WTC11 (cell line): ENCODE data around the gene CD69. TPM values are rescaled to one million over a fixed set of nuclear protein-coding genes. Genes with fewer than 3 reads are reported as not detected.

Experiments
- ATAC-seq: fragments of 200-7000 bp; cut with Tn5 transposase; 2 replicates; pipeline ENCODE4 v1.10.0; 2021; ENCODE audit warnings: mild to moderate bottlenecking, moderate library complexity
- CTCF ChIA-PET: fragments of 300-600 bp; sonication (Branson Sonifier 250); formaldehyde crosslinking; loops from one replicate; lab custom pipeline; 2021; ENCODE audit warnings: antibody characterized with exemption; lab: Charles Lee
- POLR2A ChIA-PET: fragments of 350-600 bp; sonication (Branson Sonifier 250); formaldehyde crosslinking; loops from one replicate; lab custom pipeline; 2021; ENCODE audit warnings: antibody characterized with exemption; lab: Charles Lee
- DNase-seq: peaks from one replicate; pipeline ENCODE4 v3.0.0; 2021; ENCODE audit warnings: low spot score
- H3K27ac Mint-ChIP-seq: 2 replicates; pipeline ENCODE4 v1.8.0; 2021; ENCODE audit warnings: mixed read lengths
- H3K27me3 Mint-ChIP-seq: 2 replicates; pipeline ENCODE4 v1.8.0; 2021; ENCODE audit warnings: low read depth, mild to moderate bottlenecking, moderate library complexity, mixed read lengths
- H3K36me3 Mint-ChIP-seq: 2 replicates; pipeline ENCODE4 v1.8.0; 2021; ENCODE audit warnings: mixed read lengths
- H3K4me1 Mint-ChIP-seq: 2 replicates; pipeline ENCODE4 v1.8.0; 2022; ENCODE audit warnings: mixed read lengths
- H3K4me3 Mint-ChIP-seq: 2 replicates; pipeline ENCODE4 v1.8.0; 2021; ENCODE audit warnings: mild to moderate bottlenecking, moderate library complexity, mixed read lengths
- H3K9me3 Mint-ChIP-seq: 2 replicates; pipeline ENCODE4 v1.8.0; 2021; ENCODE audit warnings: mixed read lengths
- CREM ChIP-seq: sonication (generic); formaldehyde crosslinking; IDR thresholded peaks from 2 replicates; pipeline ENCODE4 v1.8.1; 2022; ENCODE audit warnings: mild to moderate bottlenecking, missing genetic modification reagents, moderate library complexity
- ELF4 ChIP-seq: sonication (generic); formaldehyde crosslinking; IDR thresholded peaks from 2 replicates; pipeline ENCODE4 v1.8.1; 2022; ENCODE audit warnings: low read depth, mild to moderate bottlenecking, moderate library complexity, missing genetic modification reagents
- ESRRA ChIP-seq: sonication (generic); formaldehyde crosslinking; IDR thresholded peaks from 2 replicates; pipeline ENCODE4 v1.8.1; 2022; ENCODE audit warnings: mild to moderate bottlenecking, missing genetic modification reagents, borderline replicate concordance
- HMGA2 ChIP-seq: fragments of 250-450 bp; sonication (Bioruptor Pico); IDR thresholded peaks from 2 replicates; pipeline ENCODE4 v1.4.0; 2021; ENCODE audit warnings: mild to moderate bottlenecking, moderate library complexity
- NFE2L1 ChIP-seq: sonication (generic); formaldehyde crosslinking; IDR thresholded peaks from 2 replicates; pipeline ENCODE4 v1.8.1; 2023; ENCODE audit warnings: missing genetic modification reagents
- NR2C2 ChIP-seq: sonication (generic); formaldehyde crosslinking; IDR thresholded peaks from 2 replicates; pipeline ENCODE4 v1.8.0; 2022; ENCODE audit warnings: mild to moderate bottlenecking, missing genetic modification reagents
- SMAD4 ChIP-seq: sonication (generic); formaldehyde crosslinking; IDR thresholded peaks from 2 replicates; pipeline ENCODE4 v1.8.0; 2022; ENCODE audit warnings: mild to moderate bottlenecking, missing genetic modification reagents
- total RNA-seq: library from RNA; stranded (reverse); gene quantifications from 3 replicates; pipeline ENCODE4 v1.2.3, GENCODE V29; 2021
- TF ChIP-seq, protein P1 (sequence below): sonication (generic); formaldehyde crosslinking; IDR thresholded peaks from 2 replicates; pipeline ENCODE4 v1.8.1; 2023; ENCODE audit warnings: mild to moderate bottlenecking, missing genetic modification reagents, moderate library complexity
- TF ChIP-seq, protein P2 (sequence below): sonication (generic); formaldehyde crosslinking; conservative IDR thresholded peaks from 2 replicates; pipeline ENCODE4 v1.8.1; 2023; ENCODE audit warnings: mild to moderate bottlenecking, low read depth, missing genetic modification reagents, moderate library complexity
- TF ChIP-seq, protein P3 (sequence below): fragments of 250-450 bp; sonication (Bioruptor Pico); IDR thresholded peaks from 2 replicates; pipeline ENCODE4 v1.9.0; 2021; ENCODE audit warnings: mild to moderate bottlenecking, borderline replicate concordance
- TF ChIP-seq, protein P4 (sequence below): fragments of 250-450 bp; sonication (Bioruptor Pico); conservative IDR thresholded peaks from 2 replicates; pipeline ENCODE4 v1.9.0; 2021; ENCODE audit warnings: mild to moderate bottlenecking

The CD69 gene
- total RNA-seq, 1 experiment from 2014 or later = 0.42 TPM

DNA sequence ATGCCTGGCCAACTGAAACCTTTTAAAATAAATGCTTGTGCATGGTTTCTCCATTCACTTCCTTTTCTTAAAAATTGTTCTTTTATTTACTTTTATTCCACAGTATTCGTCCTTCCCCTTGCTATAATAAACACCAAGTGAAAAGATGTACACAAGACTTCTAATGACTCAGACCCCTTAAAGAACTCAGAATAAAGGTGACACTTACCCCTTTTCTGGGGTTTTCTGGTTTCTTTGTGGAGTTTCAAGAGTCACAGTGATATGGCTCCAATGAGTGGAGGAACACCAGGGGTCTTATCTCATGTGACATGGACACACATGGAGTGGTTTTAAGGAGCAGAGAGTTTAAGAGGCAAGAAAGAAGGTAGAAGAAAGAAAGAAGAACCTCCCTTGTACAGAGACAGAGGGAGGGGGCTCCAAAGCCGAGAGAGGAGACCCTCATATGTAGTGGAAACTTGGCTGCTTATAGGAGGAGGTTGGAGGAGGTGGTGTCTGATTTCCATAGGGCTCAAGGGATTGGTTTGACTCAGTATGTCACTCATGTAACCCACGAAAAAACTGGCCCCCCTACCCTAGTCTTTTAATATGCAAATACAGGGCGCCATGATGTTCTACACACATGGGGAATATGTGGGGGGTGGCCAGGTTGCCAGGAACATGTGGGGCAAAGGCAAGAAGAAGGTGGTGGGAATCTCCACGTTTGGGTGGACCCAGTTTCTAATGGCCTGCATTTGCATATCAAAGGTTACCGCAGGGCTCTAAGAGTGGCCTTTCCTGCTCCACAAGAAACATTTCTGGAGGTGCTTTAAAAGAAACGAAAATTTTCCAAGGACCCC is 22.1 kb upstream of the CD69 start:
- ATAC-seq (peak; percentile 88), DNase-seq (peak; percentile 23)
- H3K4me1 Mint-ChIP-seq = peaks cover 51% of the 10 kb centered on the region
- no peak overlapping the region for H3K4me3 Mint-ChIP-seq
- H3K27ac Mint-ChIP-seq = peak overlapping the region; percentile 33
- H3K9me3 Mint-ChIP-seq = peaks cover 34% of the 10 kb centered on the region
- ChIA-PET POLR2A (no interaction called here), CTCF (interaction anchor here (0.6 to 2.2 kb wide), 4 partner anchors 15 to 363 kb away, joined by 3 to 8 read pairs (median 5); no protein-coding TSS in a partner anchor)
- peaks cover 7% of the 10 kb centered on the region; the same call in 1 of the 2 replicates for H3K36me3 Mint-ChIP-seq
- H3K27me3 Mint-ChIP-seq = no peaks in the 10 kb centered on the region
- TF ChIP-seq, protein P1, sequence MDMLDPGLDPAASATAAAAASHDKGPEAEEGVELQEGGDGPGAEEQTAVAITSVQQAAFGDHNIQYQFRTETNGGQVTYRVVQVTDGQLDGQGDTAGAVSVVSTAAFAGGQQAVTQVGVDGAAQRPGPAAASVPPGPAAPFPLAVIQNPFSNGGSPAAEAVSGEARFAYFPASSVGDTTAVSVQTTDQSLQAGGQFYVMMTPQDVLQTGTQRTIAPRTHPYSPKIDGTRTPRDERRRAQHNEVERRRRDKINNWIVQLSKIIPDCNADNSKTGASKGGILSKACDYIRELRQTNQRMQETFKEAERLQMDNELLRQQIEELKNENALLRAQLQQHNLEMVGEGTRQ (CRISPR knock-in tag) = no peak
- TF ChIP-seq ESRRA (no peak), SMAD4 (CRISPR knock-in tag) (no peak), NFE2L1 (CRISPR knock-in tag) (no peak), HMGA2 (CRISPR knock-in tag) (no peak)

DNA sequence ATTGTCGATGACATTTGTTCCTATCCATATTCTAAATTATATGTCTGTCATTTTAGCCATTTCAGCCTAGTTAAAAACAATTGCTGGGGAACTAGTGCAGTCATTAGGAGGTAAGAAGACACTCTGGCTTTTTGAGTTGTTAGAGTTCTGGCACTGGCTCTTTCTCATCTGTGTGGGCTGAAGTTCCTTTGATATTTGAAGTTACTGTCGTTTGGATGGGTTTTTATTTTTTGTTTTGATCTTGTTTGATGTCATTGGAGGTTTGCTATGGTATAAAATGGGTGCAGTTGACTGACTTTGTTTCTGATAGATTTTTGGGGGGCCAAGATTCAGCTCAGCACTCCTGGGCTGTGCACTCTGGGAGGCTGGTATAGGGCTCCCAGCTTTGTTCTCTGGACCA is 20.7 kb upstream of the CD69 start:
- no peak overlapping the region for H3K27ac Mint-ChIP-seq
- no peaks in the 10 kb centered on the region for H3K27me3 Mint-ChIP-seq
- no peak for ATAC-seq
- DNase-seq = no peak
- CTCF ChIA-PET = interaction anchor here (1.1 kb wide), 2 partner anchors 16 to 31 kb away, joined by 3 read pairs; no protein-coding TSS in a partner anchor
- peaks cover 48% of the 10 kb centered on the region for H3K4me1 Mint-ChIP-seq
- POLR2A ChIA-PET = interaction anchor here (0.6 kb wide), 1 partner anchor 12 kb away, joined by 3 read pairs; no protein-coding TSS in a partner anchor
- no peak overlapping the region for H3K4me3 Mint-ChIP-seq
- TF ChIP-seq, protein P2, sequence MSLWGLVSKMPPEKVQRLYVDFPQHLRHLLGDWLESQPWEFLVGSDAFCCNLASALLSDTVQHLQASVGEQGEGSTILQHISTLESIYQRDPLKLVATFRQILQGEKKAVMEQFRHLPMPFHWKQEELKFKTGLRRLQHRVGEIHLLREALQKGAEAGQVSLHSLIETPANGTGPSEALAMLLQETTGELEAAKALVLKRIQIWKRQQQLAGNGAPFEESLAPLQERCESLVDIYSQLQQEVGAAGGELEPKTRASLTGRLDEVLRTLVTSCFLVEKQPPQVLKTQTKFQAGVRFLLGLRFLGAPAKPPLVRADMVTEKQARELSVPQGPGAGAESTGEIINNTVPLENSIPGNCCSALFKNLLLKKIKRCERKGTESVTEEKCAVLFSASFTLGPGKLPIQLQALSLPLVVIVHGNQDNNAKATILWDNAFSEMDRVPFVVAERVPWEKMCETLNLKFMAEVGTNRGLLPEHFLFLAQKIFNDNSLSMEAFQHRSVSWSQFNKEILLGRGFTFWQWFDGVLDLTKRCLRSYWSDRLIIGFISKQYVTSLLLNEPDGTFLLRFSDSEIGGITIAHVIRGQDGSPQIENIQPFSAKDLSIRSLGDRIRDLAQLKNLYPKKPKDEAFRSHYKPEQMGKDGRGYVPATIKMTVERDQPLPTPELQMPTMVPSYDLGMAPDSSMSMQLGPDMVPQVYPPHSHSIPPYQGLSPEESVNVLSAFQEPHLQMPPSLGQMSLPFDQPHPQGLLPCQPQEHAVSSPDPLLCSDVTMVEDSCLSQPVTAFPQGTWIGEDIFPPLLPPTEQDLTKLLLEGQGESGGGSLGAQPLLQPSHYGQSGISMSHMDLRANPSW (CRISPR knock-in tag) = no peak
- TF ChIP-seq SMAD4 (CRISPR knock-in tag) (no peak), ESRRA (no peak), CREM (CRISPR knock-in tag) (no peak), NR2C2 (CRISPR knock-in tag) (no peak), ELF4 (CRISPR knock-in tag) (no peak)
- TF ChIP-seq, protein P3, sequence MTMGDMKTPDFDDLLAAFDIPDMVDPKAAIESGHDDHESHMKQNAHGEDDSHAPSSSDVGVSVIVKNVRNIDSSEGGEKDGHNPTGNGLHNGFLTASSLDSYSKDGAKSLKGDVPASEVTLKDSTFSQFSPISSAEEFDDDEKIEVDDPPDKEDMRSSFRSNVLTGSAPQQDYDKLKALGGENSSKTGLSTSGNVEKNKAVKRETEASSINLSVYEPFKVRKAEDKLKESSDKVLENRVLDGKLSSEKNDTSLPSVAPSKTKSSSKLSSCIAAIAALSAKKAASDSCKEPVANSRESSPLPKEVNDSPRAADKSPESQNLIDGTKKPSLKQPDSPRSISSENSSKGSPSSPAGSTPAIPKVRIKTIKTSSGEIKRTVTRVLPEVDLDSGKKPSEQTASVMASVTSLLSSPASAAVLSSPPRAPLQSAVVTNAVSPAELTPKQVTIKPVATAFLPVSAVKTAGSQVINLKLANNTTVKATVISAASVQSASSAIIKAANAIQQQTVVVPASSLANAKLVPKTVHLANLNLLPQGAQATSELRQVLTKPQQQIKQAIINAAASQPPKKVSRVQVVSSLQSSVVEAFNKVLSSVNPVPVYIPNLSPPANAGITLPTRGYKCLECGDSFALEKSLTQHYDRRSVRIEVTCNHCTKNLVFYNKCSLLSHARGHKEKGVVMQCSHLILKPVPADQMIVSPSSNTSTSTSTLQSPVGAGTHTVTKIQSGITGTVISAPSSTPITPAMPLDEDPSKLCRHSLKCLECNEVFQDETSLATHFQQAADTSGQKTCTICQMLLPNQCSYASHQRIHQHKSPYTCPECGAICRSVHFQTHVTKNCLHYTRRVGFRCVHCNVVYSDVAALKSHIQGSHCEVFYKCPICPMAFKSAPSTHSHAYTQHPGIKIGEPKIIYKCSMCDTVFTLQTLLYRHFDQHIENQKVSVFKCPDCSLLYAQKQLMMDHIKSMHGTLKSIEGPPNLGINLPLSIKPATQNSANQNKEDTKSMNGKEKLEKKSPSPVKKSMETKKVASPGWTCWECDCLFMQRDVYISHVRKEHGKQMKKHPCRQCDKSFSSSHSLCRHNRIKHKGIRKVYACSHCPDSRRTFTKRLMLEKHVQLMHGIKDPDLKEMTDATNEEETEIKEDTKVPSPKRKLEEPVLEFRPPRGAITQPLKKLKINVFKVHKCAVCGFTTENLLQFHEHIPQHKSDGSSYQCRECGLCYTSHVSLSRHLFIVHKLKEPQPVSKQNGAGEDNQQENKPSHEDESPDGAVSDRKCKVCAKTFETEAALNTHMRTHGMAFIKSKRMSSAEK (CRISPR knock-in tag) = no peak
- TF ChIP-seq, protein P4, sequence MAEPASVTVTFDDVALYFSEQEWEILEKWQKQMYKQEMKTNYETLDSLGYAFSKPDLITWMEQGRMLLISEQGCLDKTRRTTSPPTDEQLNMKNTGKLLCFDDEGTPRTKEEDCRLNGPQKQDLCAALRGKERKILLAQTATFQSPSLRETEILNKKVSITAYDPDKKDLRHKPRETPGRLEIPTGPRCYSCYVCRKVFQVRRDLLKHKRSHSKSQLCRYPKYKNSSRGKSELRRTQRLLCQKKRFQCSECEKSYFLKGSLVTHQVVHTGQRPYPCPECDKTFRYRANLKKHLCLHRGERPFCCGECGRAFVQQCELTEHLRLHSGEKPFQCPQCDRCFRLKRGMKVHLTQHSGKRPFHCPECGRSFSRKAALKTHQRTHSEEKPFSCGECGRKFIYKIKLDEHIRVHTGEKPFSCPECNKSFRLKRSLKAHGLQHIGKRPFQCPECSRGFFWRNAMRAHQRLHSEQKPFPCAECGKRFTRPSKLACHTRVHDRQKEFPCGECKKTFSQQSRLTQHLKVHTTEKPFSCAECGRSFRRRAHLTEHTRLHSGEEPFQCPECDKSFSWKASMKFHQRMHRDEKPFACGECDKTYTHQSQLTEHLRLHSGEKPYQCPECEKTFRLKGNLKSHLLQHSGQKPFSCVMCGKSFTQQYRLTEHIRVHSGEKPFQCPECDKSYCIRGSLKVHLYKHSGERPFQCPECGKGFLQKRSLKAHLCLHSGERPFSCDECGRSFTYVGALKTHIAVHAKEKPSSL = no peak
- H3K9me3 Mint-ChIP-seq = peaks cover 34% of the 10 kb centered on the region
- peaks cover 7% of the 10 kb centered on the region; the same call in 1 of the 2 replicates for H3K36me3 Mint-ChIP-seq
